GM12878 (cell line): ENCODE measurements around the gene BBOF1. TPM values are rescaled to one million over a fixed set of nuclear protein-coding genes. Genes with fewer than 3 reads are reported as not detected.

Experiments
- BACH1 ChIP-seq: fragments of 450-650 bp; IDR thresholded peaks from 2 replicates; pipeline ENCODE4 v1.6.1; 2017; ENCODE audit warnings: mild to moderate bottlenecking, borderline replicate concordance
- CBX5 ChIP-seq: sonication (generic); IDR thresholded peaks from 2 replicates; pipeline ENCODE4 v1.6.1; 2016; ENCODE audit warnings: low read depth, moderate library complexity, mild to moderate bottlenecking, inconsistent platforms
- CUX1 ChIP-seq: IDR thresholded peaks from 2 replicates; pipeline ENCODE4 v1.6.1; 2012; ENCODE audit warnings: improper control_type of control experiment, low read depth, low read length; ENCODE audit not compliant: insufficient replicate concordance
- E2F4 ChIP-seq: IDR thresholded peaks from 2 replicates; pipeline ENCODE4 v1.6.1; 2012; ENCODE audit warnings: low read depth, low read length, improper control_type of control experiment
- GABPA ChIP-seq: IDR thresholded peaks from 2 replicates; pipeline ENCODE4 v1.6.1; 2014; ENCODE audit warnings: antibody characterized with exemption, low read depth, mild to moderate bottlenecking, inconsistent platforms
- HDAC6 ChIP-seq: fragments of 200-600 bp; sonication (generic); IDR thresholded peaks from one replicate; pipeline ENCODE4 v1.8.0; 2017; ENCODE audit warnings: antibody characterized with exemption; ENCODE audit not compliant: unreplicated experiment
- HDGF ChIP-seq: fragments of 450-650 bp; IDR thresholded peaks from 2 replicates; pipeline ENCODE4 v1.6.1; 2016; ENCODE audit warnings: antibody characterized with exemption
- RAD51 ChIP-seq: fragments of 450-650 bp; IDR thresholded peaks from 2 replicates; pipeline ENCODE4 v1.6.1; 2016; ENCODE audit warnings: moderate library complexity, mild to moderate bottlenecking, inconsistent platforms
- RELA ChIP-seq: fragments of 450-650 bp; IDR thresholded peaks from 2 replicates; pipeline ENCODE4 v1.8.0; 2014; ENCODE audit warnings: borderline replicate concordance; ENCODE audit not compliant: partially characterized antibody
- SMAD1 ChIP-seq: fragments of 450-650 bp; IDR thresholded peaks from 2 replicates; pipeline ENCODE4 v1.6.1; 2018; ENCODE audit warnings: mild to moderate bottlenecking, low read depth; ENCODE audit not compliant: partially characterized antibody
- SP1 ChIP-seq: IDR thresholded peaks from one replicate; pipeline ENCODE4 v1.6.1; 2011; ENCODE audit warnings: low read depth, low read length
- STAT1 ChIP-seq: fragments of 450-650 bp; conservative IDR thresholded peaks from 2 replicates; pipeline ENCODE4 v1.6.1; 2014; ENCODE audit warnings: antibody characterized with exemption, mild to moderate bottlenecking
- TAF1 ChIP-seq: IDR thresholded peaks from 2 replicates; pipeline ENCODE4 v1.6.1; 2011; ENCODE audit warnings: mild to moderate bottlenecking, low read depth, low read length, borderline replicate concordance
- YBX1 ChIP-seq: fragments of 450-650 bp; IDR thresholded peaks from 2 replicates; pipeline ENCODE4 v1.6.1; 2016; ENCODE audit warnings: antibody characterized with exemption
- polyA plus RNA-seq, 11 experiments: library from polyadenylated mRNA; depleted of rRNA in 4 of 11; unstranded in 6 of 11; stranded (reverse) in 5 of 11; fragments of >200 nt; fragmentation: Nextera tagmentation in 4 of 11; fragmentation: Illumina TruSeq in 1 of 11; extraction: Ambion mirVana in 4 of 11; extraction: Trizol in 1 of 11; gene quantifications; 1 replicate in 1 of 11; 2 replicates in 10 of 11; pipeline versions ENCODE4 v1.2.1 to v1.2.3, GENCODE V29; 2011 to 2016; ENCODE audit warnings: inconsistent platforms in 2 of 11, missing spikeins in 2 of 11, low read depth in 1 of 11
- total RNA-seq, 4 experiments: library from RNA; depleted of rRNA in 3 of 4; stranded (reverse); fragments of >200 nt in 3 of 4; fragmentation: Illumina TruSeq in 1 of 4; extraction: Trizol in 1 of 4; gene quantifications; 2 replicates each; pipeline versions ENCODE4 v1.2.1 to v1.2.3, GENCODE V29; 2013 to 2021
- TF ChIP-seq, protein P1 (sequence below): IDR thresholded peaks from 2 replicates; pipeline ENCODE4 v1.6.1; 2011; ENCODE audit warnings: low read depth, low read length, improper control_type of control experiment, borderline replicate concordance
- TF ChIP-seq, protein P2 (sequence below): fragments of 450-650 bp; IDR thresholded peaks from 2 replicates; pipeline ENCODE4 v1.6.1; 2017; ENCODE audit warnings: mild to moderate bottlenecking, moderate library complexity
- TF ChIP-seq, protein P3 (sequence below): fragments of 150-350 bp; IDR thresholded peaks from 2 replicates; pipeline ENCODE4 v1.6.1; 2014; ENCODE audit warnings: mild to moderate bottlenecking, low read depth, low read length

Gene BBOF1
- total and polyA plus RNA-seq, 10 of the 15 experiments (the other 5 are each of a cell fraction or from before 2014, with no cell fraction given): 0.50 to 2.6 (median 0.79) TPM

DNA sequence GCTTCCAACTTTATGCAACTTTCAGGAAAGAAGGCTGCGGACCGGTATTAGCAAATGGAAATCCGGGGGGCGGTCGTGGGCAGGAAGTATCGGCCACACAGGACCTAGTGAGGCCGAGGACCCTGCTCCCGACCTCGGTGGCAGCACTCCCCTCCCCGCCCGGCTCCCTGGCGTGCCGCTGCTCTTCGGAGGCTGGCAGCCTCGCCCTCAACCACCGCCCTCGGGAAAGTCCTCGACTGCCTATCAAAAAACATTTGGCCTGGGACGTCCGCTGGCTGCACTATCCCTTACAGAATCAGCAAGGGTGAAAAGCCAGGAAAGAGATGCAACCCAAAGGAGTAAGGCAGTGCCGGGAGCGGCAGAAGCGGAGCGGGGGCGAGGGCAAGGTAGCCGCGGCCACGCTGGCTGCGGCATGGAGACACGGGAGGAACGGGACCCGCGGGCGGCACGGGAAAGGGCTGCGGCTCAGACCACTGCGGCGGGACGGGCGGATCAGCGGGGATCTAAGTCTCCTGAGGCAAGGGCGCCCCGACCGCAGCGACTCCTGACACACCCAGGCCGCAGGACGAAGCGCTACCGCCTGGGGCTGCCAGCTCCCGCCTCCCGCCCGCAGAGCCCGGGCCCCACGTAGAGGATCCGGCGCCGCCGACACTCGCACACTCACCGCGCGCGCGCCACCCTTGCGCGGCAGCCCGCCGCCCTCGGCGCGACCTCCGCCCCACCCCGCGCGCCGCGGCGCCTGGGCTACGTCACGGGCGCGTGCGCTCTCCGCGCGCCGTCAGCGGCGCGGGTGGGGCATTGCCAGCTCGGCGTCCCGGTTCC, at the start of gene BBOF1, which contains the start of gene ENTPD5 (continued):
- no peak for TF ChIP-seq CUX1
- TF ChIP-seq, protein P1, sequence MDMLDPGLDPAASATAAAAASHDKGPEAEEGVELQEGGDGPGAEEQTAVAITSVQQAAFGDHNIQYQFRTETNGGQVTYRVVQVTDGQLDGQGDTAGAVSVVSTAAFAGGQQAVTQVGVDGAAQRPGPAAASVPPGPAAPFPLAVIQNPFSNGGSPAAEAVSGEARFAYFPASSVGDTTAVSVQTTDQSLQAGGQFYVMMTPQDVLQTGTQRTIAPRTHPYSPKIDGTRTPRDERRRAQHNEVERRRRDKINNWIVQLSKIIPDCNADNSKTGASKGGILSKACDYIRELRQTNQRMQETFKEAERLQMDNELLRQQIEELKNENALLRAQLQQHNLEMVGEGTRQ: no peak
- TF ChIP-seq SP1: no peak
- no peak for TF ChIP-seq HDGF
- TF ChIP-seq RELA: peak; percentile 19
- 0 out of 2 replicates have a peak, but pooled peaks have one; percentile 25 for TF ChIP-seq CBX5
- TF ChIP-seq HDAC6: no peak
- TF ChIP-seq, protein P2, sequence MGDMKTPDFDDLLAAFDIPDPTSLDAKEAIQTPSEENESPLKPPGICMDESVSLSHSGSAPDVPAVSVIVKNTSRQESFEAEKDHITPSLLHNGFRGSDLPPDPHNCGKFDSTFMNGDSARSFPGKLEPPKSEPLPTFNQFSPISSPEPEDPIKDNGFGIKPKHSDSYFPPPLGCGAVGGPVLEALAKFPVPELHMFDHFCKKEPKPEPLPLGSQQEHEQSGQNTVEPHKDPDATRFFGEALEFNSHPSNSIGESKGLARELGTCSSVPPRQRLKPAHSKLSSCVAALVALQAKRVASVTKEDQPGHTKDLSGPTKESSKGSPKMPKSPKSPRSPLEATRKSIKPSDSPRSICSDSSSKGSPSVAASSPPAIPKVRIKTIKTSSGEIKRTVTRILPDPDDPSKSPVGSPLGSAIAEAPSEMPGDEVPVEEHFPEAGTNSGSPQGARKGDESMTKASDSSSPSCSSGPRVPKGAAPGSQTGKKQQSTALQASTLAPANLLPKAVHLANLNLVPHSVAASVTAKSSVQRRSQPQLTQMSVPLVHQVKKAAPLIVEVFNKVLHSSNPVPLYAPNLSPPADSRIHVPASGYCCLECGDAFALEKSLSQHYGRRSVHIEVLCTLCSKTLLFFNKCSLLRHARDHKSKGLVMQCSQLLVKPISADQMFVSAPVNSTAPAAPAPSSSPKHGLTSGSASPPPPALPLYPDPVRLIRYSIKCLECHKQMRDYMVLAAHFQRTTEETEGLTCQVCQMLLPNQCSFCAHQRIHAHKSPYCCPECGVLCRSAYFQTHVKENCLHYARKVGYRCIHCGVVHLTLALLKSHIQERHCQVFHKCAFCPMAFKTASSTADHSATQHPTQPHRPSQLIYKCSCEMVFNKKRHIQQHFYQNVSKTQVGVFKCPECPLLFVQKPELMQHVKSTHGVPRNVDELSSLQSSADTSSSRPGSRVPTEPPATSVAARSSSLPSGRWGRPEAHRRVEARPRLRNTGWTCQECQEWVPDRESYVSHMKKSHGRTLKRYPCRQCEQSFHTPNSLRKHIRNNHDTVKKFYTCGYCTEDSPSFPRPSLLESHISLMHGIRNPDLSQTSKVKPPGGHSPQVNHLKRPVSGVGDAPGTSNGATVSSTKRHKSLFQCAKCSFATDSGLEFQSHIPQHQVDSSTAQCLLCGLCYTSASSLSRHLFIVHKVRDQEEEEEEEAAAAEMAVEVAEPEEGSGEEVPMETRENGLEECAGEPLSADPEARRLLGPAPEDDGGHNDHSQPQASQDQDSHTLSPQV: no peak
- TF ChIP-seq GABPA: no peak
- TF ChIP-seq YBX1: no peak
- peak; percentile 91 for TF ChIP-seq BACH1
- no peak for TF ChIP-seq E2F4
- no peak for TF ChIP-seq STAT1
- no peak for TF ChIP-seq SMAD1
- TF ChIP-seq RAD51: no peak
- peak; percentile 50; the same call in 1 of the 2 replicates for TF ChIP-seq TAF1
- TF ChIP-seq, protein P3, sequence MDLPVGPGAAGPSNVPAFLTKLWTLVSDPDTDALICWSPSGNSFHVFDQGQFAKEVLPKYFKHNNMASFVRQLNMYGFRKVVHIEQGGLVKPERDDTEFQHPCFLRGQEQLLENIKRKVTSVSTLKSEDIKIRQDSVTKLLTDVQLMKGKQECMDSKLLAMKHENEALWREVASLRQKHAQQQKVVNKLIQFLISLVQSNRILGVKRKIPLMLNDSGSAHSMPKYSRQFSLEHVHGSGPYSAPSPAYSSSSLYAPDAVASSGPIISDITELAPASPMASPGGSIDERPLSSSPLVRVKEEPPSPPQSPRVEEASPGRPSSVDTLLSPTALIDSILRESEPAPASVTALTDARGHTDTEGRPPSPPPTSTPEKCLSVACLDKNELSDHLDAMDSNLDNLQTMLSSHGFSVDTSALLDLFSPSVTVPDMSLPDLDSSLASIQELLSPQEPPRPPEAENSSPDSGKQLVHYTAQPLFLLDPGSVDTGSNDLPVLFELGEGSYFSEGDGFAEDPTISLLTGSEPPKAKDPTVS: no peak
